Natural killer cell (primary cell): Measurements from ENCODE around the gene TMEM218. TPM values are rescaled to one million over a fixed set of nuclear protein-coding genes. Genes with fewer than 3 reads are reported as not detected.
A peak's percentile ranks its signal among the peaks of the same experiment; 100 is the strongest.

Experiments used
- ATAC-seq, 3 donors: fragments of 150-1000 bp in 2 of 3; fragments of 200-7000 bp in 1 of 3; cut with Tn5 transposase; 1 replicate in 1 of 3; 2 replicates in 2 of 3; pipeline ENCODE4 v1.10.0; 2021; ENCODE audit warnings: mild to moderate bottlenecking in 2 of 3, moderate library complexity in 2 of 3
- DNase-seq, 2 donors: peaks; one replicate each; pipeline versions ENCODE4 v3.0.0 to v3.0.0-alpha.2; 2013 to 2021; ENCODE audit warnings: mixed read lengths in 1 of 2
- H3K27ac ChIP-seq: one replicate; pipeline ENCODE4 v1.5.1; 2013; ENCODE audit warnings: mild to moderate bottlenecking, low read length
- H3K27me3 ChIP-seq: one replicate; pipeline ENCODE4 v1.6.1; 2013; ENCODE audit warnings: low read length; ENCODE audit not compliant: control insufficient read depth, insufficient read depth
- H3K36me3 ChIP-seq: one replicate; pipeline ENCODE4 v1.6.1; 2013; ENCODE audit warnings: low read length; ENCODE audit not compliant: control insufficient read depth, insufficient read depth
- H3K4me1 ChIP-seq: one replicate; pipeline ENCODE4 v1.6.1; 2013; ENCODE audit warnings: low read length; ENCODE audit not compliant: control insufficient read depth, insufficient read depth
- H3K4me3 ChIP-seq: one replicate; pipeline ENCODE4 v1.5.1; 2013; ENCODE audit warnings: low read length
- H3K9me3 ChIP-seq: one replicate; pipeline ENCODE4 v1.6.1; 2013; ENCODE audit warnings: low read length; ENCODE audit not compliant: control insufficient read depth, insufficient read depth
- H3K27ac Mint-ChIP-seq, 2 donors: one replicate each; pipeline ENCODE4 v1.8.0; 2022; ENCODE audit warnings: mild to moderate bottlenecking in 2 of 2, mixed read lengths in 2 of 2, moderate library complexity in 1 of 2
- H3K27me3 Mint-ChIP-seq, 2 donors: one replicate each; pipeline ENCODE4 v1.8.0; 2022; ENCODE audit warnings: low read depth in 2 of 2, mixed read lengths in 2 of 2
- H3K36me3 Mint-ChIP-seq: one replicate; pipeline ENCODE4 v1.8.0; 2022; ENCODE audit warnings: mixed read lengths
- H3K4me1 Mint-ChIP-seq, 2 donors: one replicate each; pipeline ENCODE4 v1.8.0; 2022; ENCODE audit warnings: mixed read lengths in 2 of 2
- H3K4me3 Mint-ChIP-seq: one replicate; pipeline ENCODE4 v1.8.0; 2022; ENCODE audit warnings: mild to moderate bottlenecking, moderate library complexity, mixed read lengths
- H3K9me3 Mint-ChIP-seq, 2 donors: one replicate each; pipeline ENCODE4 v1.8.0; 2022; ENCODE audit warnings: mixed read lengths in 2 of 2
- WGBS: methylation state at CpG from one replicate; pipeline ENCODE4 v1.1.7; 2013; ENCODE audit warnings: missing lambda C conversion rate; ENCODE audit not compliant: insufficient coverage; 5-methylcytosine and 5-hydroxymethylcytosine counted together
- intact Hi-C: fragments of 100-400 bp; cut with micrococcal nuclease; formaldehyde crosslinking; loops from one replicate; pipeline ENCODE4 v1.14.2; 2022
- total RNA-seq, 4 donors: library from RNA; stranded (reverse); fragments of 120-200 nt in 1 of 4; gene quantifications; one replicate each; pipeline versions ENCODE4 v1.2.3 to v1.2.4, GENCODE V29; 2013 to 2022
- TF ChIP-seq, protein P1 (sequence below): fragments of 200-600 bp; IDR thresholded peaks from one replicate; pipeline ENCODE4 v1.8.0; 2022; ENCODE audit warnings: antibody characterized with exemption

TMEM218 gene
- total RNA-seq, 3 donors from 2014 or later (not counting 1 experiment from before 2014, with no cell fraction given): 10.0 to 14.2 (median 12.1) TPM

DNA sequence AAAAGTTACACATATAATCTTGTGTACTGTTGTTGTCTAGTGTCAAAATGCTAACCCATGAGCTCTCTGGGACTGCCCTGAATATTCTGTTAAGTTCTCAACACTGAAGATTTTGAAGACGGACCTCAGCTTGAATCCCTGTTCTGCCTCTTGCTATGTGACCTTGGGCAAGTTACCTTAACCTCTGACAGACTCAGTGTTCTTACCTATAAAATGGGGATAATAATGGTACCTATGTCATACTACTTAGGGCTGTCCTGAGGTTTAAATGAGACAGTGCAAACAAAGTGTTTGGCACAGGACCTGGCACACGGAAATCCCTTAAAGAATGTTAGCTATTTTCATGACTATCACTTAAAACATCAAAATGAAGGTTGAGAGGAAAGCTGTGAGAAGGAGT is 11.3 kb downstream of the TMEM218 start:
- H3K4me1 ChIP-seq: no peaks in the 10 kb centered on the region
- H3K4me3 Mint-ChIP-seq: no peak overlapping the region
- TF ChIP-seq, protein P1, sequence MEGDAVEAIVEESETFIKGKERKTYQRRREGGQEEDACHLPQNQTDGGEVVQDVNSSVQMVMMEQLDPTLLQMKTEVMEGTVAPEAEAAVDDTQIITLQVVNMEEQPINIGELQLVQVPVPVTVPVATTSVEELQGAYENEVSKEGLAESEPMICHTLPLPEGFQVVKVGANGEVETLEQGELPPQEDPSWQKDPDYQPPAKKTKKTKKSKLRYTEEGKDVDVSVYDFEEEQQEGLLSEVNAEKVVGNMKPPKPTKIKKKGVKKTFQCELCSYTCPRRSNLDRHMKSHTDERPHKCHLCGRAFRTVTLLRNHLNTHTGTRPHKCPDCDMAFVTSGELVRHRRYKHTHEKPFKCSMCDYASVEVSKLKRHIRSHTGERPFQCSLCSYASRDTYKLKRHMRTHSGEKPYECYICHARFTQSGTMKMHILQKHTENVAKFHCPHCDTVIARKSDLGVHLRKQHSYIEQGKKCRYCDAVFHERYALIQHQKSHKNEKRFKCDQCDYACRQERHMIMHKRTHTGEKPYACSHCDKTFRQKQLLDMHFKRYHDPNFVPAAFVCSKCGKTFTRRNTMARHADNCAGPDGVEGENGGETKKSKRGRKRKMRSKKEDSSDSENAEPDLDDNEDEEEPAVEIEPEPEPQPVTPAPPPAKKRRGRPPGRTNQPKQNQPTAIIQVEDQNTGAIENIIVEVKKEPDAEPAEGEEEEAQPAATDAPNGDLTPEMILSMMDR: no peak
- H3K27ac ChIP-seq: no peak overlapping the region
- no peak for DNase-seq
- no peak for ATAC-seq
- intact Hi-C loops: no loop called here
- H3K4me1 Mint-ChIP-seq: peaks cover 2 to 9% of the 10 kb centered on the region in 2 donors
- H3K9me3 ChIP-seq: no peaks in the 10 kb centered on the region
- H3K27ac Mint-ChIP-seq: no peak overlapping the region
- no peaks in the 10 kb centered on the region for H3K27me3 Mint-ChIP-seq
- no peaks in the 10 kb centered on the region for H3K9me3 Mint-ChIP-seq
- H3K36me3 Mint-ChIP-seq: peaks cover 7% of the 10 kb centered on the region
- no peak overlapping the region for H3K4me3 ChIP-seq
- WGBS: 100% methylated on average over 1 of the region's 2 CpGs
- H3K36me3 ChIP-seq: peaks cover 26% of the 10 kb centered on the region
- H3K27me3 ChIP-seq: no peaks in the 10 kb centered on the region

DNA sequence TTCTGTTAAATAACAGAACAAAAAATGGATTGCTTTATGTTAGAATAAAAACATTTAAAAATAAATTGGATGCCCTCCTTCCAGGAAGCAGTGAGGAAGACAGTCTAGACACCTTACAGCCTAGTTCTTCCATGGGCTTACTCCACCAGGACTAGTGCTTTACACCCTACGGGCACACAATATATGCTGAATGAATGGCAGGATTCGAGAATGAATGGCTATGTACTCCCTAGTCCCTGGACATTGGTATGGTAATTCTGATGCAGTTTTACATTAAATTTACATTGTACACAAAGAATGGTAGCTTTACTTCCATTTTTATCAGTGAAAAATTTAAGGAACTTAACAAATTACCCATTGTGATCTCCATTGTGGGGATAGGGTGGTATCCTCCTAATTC is 16.7 kb downstream of the TMEM218 start:
- TF ChIP-seq, protein P1: no peak
- no peaks in the 10 kb centered on the region for H3K27me3 ChIP-seq
- Mint-ChIP-seq H3K27ac (no peak overlapping the region), H3K4me3 (no peak overlapping the region), H3K4me1 (peaks cover 0 to 6% of the 10 kb centered on the region in 2 donors), H3K9me3 (no peaks in the 10 kb centered on the region), H3K36me3 (no peaks in the 10 kb centered on the region), H3K27me3 (no peaks in the 10 kb centered on the region)
- DNase-seq (no peak), ATAC-seq (no peak)
- intact Hi-C loops: loop anchor here (5.0 kb wide), 1 partner anchor 253 kb away; no protein-coding TSS in a partner anchor
- no peak overlapping the region for H3K4me3 ChIP-seq
- H3K9me3 ChIP-seq: no peaks in the 10 kb centered on the region
- peaks cover 24% of the 10 kb centered on the region for H3K36me3 ChIP-seq
- no peaks in the 10 kb centered on the region for H3K4me1 ChIP-seq
- no CpG with 5 or more reads among the region's 2 CpGs for WGBS
- no peak overlapping the region for H3K27ac ChIP-seq

- H3K27me3 ChIP-seq: no peaks in the 10 kb centered on the region
- 94% methylated on average over 4 of the region's 4 CpGs for WGBS
- no peaks in the 10 kb centered on the region for H3K27me3 Mint-ChIP-seq
- no peak overlapping the region for H3K27ac Mint-ChIP-seq
- no peaks in the 10 kb centered on the region for H3K36me3 Mint-ChIP-seq
- no peaks in the 10 kb centered on the region for H3K4me1 ChIP-seq
- intact Hi-C loops: loop anchor here (5.0 kb wide), 1 partner anchor 254 kb away; no protein-coding TSS in a partner anchor
- DNase-seq (no peak), ATAC-seq (no peak)
- no peak overlapping the region for H3K4me3 ChIP-seq
- no peaks in the 10 kb centered on the region for H3K9me3 ChIP-seq
- peaks cover 19% of the 10 kb centered on the region for H3K36me3 ChIP-seq
- no peaks in the 10 kb centered on the region for H3K9me3 Mint-ChIP-seq
- H3K27ac ChIP-seq: no peak overlapping the region
- H3K4me1 Mint-ChIP-seq: peaks cover 0 to 6% of the 10 kb centered on the region in 2 donors
- H3K4me3 Mint-ChIP-seq: no peak overlapping the region
- TF ChIP-seq, protein P1: no peak
These were observed 17.9 kb downstream of the TMEM218 start for GRCh38 chr11:125093502-125093901.

- H3K4me3 ChIP-seq: no peak overlapping the region
- H3K27me3 ChIP-seq: no peaks in the 10 kb centered on the region
- H3K4me1 ChIP-seq: no peaks in the 10 kb centered on the region
- Mint-ChIP-seq H3K27ac (peak overlapping the region in 1 of 2 donors; percentile 23), H3K9me3 (no peaks in the 10 kb centered on the region), H3K36me3 (no peaks in the 10 kb centered on the region), H3K27me3 (no peaks in the 10 kb centered on the region), H3K4me1 (peaks cover 0 to 6% of the 10 kb centered on the region in 2 donors), H3K4me3 (no peak overlapping the region)
- peaks cover 18% of the 10 kb centered on the region for H3K36me3 ChIP-seq
- TF ChIP-seq, protein P1: no peak
- intact Hi-C loops: loop anchor here (5.0 kb wide), 1 partner anchor 255 kb away; no protein-coding TSS in a partner anchor
- WGBS: 91% methylated on average over 5 of the region's 6 CpGs
- DNase-seq: no peak
- H3K27ac ChIP-seq: no peak overlapping the region
- ATAC-seq: no peak
- H3K9me3 ChIP-seq: no peaks in the 10 kb centered on the region
These were observed 18.8 kb downstream of the TMEM218 start for GRCh38 chr11:125092669-125093068.
